Mesothelial cell of epicardium (in vitro differentiated cells): ENCODE measurements around the gene PLEKHA4. TPM values are rescaled to one million over a fixed set of nuclear protein-coding genes. Genes with fewer than 3 reads are reported as not detected.

Source experiments
- DNase-seq, 2 experiments: peaks; one replicate each; pipeline ENCODE4 v3.0.0; 2021; ENCODE audit warnings: low spot score in 2 of 2; ENCODE audit not compliant: unreplicated experiment in 2 of 2
- H3K27ac Mint-ChIP-seq: 2 replicates; pipeline ENCODE4 v1.8.0; 2021; ENCODE audit warnings: mixed read lengths
- H3K27me3 Mint-ChIP-seq: 2 replicates; pipeline ENCODE4 v1.8.0; 2021; ENCODE audit warnings: low read depth, mixed read lengths
- H3K36me3 Mint-ChIP-seq: 2 replicates; pipeline ENCODE4 v1.8.0; 2021; ENCODE audit warnings: mixed read lengths
- H3K4me1 Mint-ChIP-seq: 2 replicates; pipeline ENCODE4 v1.8.0; 2021; ENCODE audit warnings: mixed read lengths
- H3K4me3 Mint-ChIP-seq: 2 replicates; pipeline ENCODE4 v1.8.0; 2021; ENCODE audit warnings: mild to moderate bottlenecking, moderate library complexity, mixed read lengths
- H3K9me3 Mint-ChIP-seq: 2 replicates; pipeline ENCODE4 v1.8.0; 2021; ENCODE audit warnings: mixed read lengths
- CTCF ChIP-seq: fragments of 200-600 bp; sonication (generic); IDR thresholded peaks from one replicate; pipeline ENCODE4 v1.5.0; 2021; ENCODE audit warnings: antibody characterized with exemption; ENCODE audit not compliant: unreplicated experiment
- total RNA-seq: library from RNA; stranded (reverse); gene quantifications from 3 replicates; pipeline ENCODE4 v1.2.1, GENCODE V29; 2021

PLEKHA4 gene
- total RNA-seq, 1 donor from 2014 or later, result 26.9 TPM

- Mint-ChIP-seq H3K36me3 (peaks cover 5% of the 10 kb centered on the region), H3K4me3 (no peak overlapping the region), H3K27ac (no peak overlapping the region), H3K27me3 (no peaks in the 10 kb centered on the region), H3K9me3 (no peaks in the 10 kb centered on the region), H3K4me1 (peaks cover 14% of the 10 kb centered on the region)
- TF ChIP-seq CTCF, result no peak
- DNase-seq, result no peak
These were observed 27.4 kb downstream of the PLEKHA4 start for GRCh38 chr19:48841047-48841446.

GRCh38 chr19:48837687-48838086 lies 30.7 kb downstream of the PLEKHA4 start:
- Mint-ChIP-seq H3K27me3 (no peaks in the 10 kb centered on the region), H3K4me1 (peaks cover 23% of the 10 kb centered on the region), H3K9me3 (no peaks in the 10 kb centered on the region), H3K4me3 (peak overlapping the region; percentile 77), H3K36me3 (peaks cover 8% of the 10 kb centered on the region), H3K27ac (peak overlapping the region; percentile 73)
- no peak for DNase-seq
- no peak for TF ChIP-seq CTCF

- H3K4me3 Mint-ChIP-seq, result peak overlapping the region; percentile 77
These were observed 31.3 kb downstream of the PLEKHA4 start for GRCh38 chr19:48837051-48837524.

GRCh38 chr19:48836089-48837017 lies 32.1 kb downstream of the PLEKHA4 start, which contains the start of gene HSD17B14:
HSD17B14 (minus strand) TSS chr19:48836491; CDS start chr19:48836411, 80 bp downstream.
- peak in 1 of 2 experiments; percentile 65 for DNase-seq

More at GRCh38 chr19:48837051-48837524, 31.3 kb downstream of the PLEKHA4 start:
- Mint-ChIP-seq H3K9me3 (no peaks in the 10 kb centered on the region), H3K36me3 (peaks cover 13% of the 10 kb centered on the region), H3K27ac (peak overlapping the region; percentile 95), H3K27me3 (no peaks in the 10 kb centered on the region), H3K4me1 (peaks cover 22% of the 10 kb centered on the region)
- no peak for TF ChIP-seq CTCF
- peak; percentile 68 to 78 for DNase-seq

GRCh38 chr19:48835734-48836088 lies 32.7 kb downstream of the PLEKHA4 start:
- Mint-ChIP-seq H3K9me3 (no peaks in the 10 kb centered on the region), H3K4me1 (peaks cover 22% of the 10 kb centered on the region), H3K36me3 (peaks cover 17% of the 10 kb centered on the region), H3K27me3 (no peaks in the 10 kb centered on the region), H3K27ac (peak overlapping the region; percentile 95), H3K4me3 (peak overlapping the region; percentile 77)
- peak; percentile 67 to 92 for DNase-seq
- TF ChIP-seq CTCF, result peak; percentile 78

More at GRCh38 chr19:48836089-48837017, 32.1 kb downstream of the PLEKHA4 start, which contains the start of gene HSD17B14:
- peaks cover 15% of the 10 kb centered on the region for H3K36me3 Mint-ChIP-seq
- no peaks in the 10 kb centered on the region for H3K27me3 Mint-ChIP-seq
- peaks cover 22% of the 10 kb centered on the region for H3K4me1 Mint-ChIP-seq
- peak; percentile 37 for TF ChIP-seq CTCF
- H3K4me3 Mint-ChIP-seq, result peak within 1 kb of the TSS; percentile 77
- H3K27ac Mint-ChIP-seq, result peak within 1 kb of the TSS; percentile 95
- no peaks in the 10 kb centered on the region for H3K9me3 Mint-ChIP-seq
